DMS 273 (cell line): ENCODE measurements around the gene UXT.
A peak's percentile ranks its signal among the peaks of the same experiment; 100 is the strongest.
"Not testable (repeated sequence)": the region's sequence is repeated elsewhere in the genome, so short reads cannot be mapped to it uniquely, and the experiment has no call there.

Experiments
- DNase-seq: peaks from one replicate; lab custom pipeline; 2025; ENCODE audit not compliant: unreplicated experiment; lab: John Stamatoyannopoulos, UW

Gene UXT

DNA sequence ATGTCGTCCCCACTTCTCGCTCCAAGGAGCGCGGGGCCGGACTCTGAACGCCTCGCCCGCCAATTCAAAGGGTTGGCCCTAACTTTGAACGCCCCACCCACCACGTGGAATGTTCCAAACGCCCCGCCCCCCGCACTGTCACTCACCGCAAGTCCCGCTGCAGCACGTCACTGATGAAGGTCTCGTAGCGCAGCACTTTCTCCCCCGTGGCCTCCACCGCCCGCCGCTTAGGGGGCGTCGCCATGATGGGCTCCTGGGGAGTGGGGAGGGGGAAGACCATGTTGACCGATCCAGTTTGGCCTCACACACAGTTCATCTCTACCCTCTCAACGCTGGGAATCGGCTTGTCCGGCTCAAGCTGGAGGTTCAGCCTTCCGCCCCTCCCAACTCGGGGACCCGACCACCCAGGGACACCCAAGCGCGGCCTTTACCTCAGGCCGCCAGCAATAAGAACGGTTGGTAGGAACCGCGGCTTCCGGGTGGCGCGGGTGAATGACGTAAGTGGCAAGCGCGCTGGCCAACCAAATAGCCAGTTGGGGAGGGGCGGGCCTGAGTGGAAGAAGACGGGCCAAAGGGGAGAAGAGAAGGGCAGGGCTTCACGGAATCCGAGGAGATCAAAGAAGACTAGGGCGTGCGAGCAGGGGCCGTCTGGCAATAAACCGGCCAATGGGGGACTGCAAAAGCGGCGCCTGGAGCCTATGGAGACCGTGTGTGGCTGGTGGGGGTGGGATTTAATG, at the start of gene UXT:
TSS of gene UXT (minus strand) at position 497 of the 737 bp plus-strand sequence. CDS start at position 244, 253 bp downstream.
- peak; percentile 97 for DNase-seq

GRCh38 chrX:47707031-47707780, 48.2 kb upstream of the UXT start:
- DNase-seq = peak; percentile 88

- no peak for DNase-seq
Observed at GRCh38 chrX:47706575-47706974, 47.6 kb upstream of the UXT start.

DNA sequence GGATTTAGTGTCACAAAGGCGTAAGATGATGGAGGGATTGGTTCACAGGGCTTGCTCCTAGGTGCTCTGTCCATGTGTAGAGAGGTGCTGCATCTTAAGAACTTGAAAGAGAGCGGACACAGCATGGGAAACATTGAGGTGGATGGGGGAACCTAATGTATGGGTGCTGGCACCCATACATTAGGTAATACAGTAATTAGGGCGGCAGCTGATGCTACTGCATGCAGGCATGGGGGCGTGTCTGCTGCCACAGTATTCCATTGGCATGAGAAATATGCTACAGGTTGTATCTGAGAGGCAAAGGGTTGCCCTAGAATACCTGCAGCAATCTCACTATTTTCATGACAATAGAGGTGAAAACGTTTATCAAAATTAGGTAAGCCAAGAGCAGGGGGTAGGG, 45.8 kb upstream of the UXT start:
- DNase-seq = no peak

- no peak for DNase-seq
Observed at GRCh38 chrX:47697181-47697580, 38.2 kb upstream of the UXT start.

DNA sequence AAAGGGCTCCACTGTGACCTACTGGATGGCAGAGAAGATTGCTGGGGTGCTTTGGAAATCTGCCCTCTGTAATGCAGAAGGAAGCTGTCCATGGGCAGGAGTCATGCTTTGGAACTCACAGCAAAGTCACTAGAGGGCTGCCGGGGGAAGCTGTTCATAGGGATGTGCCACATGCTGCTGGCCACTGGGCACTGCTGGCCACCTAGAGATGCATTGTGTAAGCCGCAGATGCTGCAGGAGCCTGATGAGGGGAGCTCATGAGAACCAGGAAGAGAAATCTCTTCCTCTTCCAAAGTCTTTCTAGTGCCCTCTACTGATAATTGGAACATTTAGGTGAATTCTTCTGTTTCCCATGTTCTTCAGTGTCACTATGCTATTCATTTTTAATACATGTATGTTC, 31.2 kb upstream of the UXT start:
- no peak for DNase-seq

DNA sequence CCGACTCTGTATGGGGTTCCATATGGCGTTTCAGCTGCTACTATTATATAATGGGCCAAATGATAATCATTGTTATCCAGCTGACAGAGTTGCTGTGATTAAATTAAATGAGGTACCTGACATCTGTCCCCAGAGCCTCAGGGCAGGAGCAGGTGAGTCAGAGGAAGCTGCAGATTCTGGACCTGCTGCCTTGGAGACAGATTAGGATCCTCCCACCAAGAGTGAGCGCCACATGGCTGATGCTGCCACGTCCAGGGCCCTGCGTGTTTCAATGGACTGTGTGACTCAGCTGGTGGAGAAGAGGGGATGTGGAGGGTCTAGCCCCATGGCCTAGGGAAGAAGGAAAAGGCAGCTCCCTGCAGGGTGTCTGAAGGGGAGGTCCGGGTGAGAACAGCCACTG, 28.3 kb upstream of the UXT start:
- peak; percentile 51 for DNase-seq

DNA sequence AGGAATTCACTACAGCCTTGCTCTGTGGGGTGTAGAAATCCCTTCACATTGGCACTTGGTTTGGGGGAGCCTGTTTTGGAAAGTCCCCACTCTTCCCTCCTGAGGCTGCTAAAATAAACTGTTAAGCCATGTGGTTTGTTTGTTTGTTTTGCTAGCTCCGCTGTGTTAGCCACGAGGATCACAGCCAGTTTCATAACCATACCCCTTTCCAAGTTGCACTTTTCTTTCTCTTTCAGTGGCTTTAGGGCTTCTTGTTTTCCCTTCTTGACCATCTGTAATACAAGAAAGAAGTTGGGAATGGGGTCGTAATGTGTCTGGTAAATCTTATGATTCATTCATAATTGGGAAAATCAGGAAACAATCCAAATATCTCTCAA, 24.8 kb upstream of the UXT start:
- DNase-seq = no peak

GRCh38 chrX:47683184-47683828, 24.3 kb upstream of the UXT start:
- no peak for DNase-seq

DNA sequence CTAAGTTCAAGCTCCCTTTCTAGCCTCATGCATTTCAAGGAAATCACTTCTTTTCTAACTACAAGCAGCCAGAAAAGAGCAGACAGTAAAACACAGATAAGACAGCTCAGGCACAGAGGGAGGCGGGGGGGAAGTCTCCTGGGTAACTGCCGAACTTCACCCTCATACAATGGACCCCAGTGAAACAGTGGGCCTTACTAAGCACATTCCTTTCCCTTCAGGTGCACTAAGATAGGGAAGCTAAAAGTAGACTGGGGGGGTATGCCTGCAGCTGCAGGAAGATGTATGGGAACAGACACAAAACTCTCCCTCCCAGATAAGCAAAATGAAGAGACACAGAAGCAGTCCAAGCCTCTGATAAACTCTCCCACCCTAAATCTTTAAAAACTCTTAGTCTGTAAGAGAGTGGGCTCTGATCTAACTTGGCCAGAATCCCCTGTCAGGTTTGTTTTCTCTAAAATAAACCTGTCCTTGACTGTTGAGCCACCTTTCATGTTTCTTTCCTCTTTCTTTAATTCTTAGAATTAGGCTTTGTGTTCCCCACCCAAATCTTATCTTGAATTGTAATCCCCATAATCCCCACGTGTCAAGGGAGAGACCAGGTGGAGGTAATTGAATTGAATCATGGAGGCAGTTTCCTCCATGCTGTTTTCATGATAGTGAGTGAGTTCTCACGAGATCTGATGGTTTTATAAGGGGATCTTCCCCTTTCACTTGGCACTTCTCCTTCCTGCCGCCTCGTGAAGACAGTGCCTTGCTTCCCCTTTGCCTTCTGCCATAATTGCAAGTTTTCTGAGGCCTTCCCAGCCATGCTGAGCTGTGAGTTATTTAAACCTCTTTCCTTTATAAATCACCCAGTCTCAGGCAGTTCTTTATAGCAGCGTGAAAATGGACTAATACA, 17.2 kb upstream of the UXT start:
- DNase-seq = not testable (repeated sequence)

DNA sequence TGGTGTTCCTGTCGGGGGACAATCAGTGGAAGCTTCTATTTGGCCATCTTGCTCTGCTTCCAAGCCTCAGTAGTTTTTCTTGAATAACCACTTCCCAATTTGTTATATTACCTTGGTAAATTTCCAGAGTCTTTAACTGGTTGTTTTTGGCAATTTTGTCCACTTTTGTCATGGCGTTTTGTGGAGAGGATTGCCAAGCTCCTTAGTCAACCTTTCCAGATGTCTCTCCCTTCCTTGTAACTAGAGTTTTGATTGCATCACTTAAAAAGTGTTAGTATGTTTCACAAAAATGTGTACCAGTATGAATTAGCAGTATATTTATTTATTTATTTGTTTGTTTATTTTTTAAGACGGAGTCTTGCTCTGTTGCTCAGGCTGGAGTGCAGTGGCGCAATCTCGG, 15.8 kb upstream of the UXT start:
- DNase-seq = no peak

DNA sequence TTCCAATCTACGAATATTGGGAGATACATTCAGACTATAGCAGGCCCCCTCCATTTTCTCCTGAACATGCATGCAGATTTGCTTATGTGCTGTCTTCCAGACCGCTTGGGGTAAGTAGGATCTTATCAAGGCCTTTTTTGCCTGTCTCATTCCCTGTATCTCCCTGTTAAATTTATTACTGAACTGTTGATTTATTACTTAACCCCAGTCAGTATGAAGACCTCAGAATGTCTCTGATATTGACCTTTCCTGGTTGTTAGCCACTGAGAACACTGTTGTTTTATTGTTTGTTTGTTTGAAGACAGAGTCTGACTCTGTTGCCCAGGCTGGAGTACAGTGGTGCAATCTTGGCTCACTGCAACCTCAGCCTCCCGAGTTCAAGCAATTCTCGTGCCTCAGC, 6.8 kb upstream of the UXT start:
- DNase-seq = not testable (repeated sequence)

DNA sequence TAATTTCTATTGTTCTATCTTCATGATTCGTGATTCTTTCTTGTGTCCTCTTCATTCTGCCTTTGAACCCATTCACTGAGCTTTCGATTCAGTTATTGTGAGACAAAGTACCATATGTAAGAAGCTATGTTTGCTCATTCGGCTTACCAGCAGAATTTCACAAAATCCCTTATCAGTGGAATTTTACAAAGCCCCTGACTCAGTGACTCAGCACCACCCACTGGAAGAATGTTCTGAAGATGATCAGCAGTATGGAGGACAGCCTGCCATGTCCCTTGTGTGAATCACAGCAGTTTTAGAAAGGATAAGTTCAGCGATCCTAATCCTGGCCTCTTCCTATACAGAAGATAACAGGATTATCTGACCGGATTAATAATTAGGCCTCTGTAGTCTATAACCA, 5.8 kb upstream of the UXT start:
- no peak for DNase-seq

GRCh38 chrX:47662144-47662657, 3.2 kb upstream of the UXT start:
- no peak for DNase-seq

DNA sequence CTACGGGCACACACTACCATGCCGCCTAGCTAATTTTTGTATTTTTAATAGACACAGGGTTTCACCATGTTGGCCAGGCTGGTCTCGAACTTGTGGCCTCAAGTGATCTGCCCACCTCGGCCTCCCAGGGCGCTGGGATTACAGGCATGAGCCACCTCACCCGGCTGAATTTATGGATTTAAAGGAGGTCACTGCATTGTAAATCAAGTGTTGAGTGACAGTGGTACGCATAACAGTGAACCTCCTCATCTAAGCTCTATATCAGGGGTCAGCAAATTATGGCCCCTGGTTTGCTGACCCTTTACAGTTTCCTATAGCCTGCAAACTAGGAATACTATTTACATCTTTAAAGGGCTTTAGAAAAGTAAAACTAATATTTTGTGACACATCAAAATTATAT, 2.6 kb upstream of the UXT start:
- DNase-seq = no peak

- no peak for DNase-seq
Observed at GRCh38 chrX:47659421-47659726, 394 bp upstream of the UXT start.

- no peak for DNase-seq
Observed at GRCh38 chrX:47658301-47658683, 688 bp downstream of the UXT start.

DNA sequence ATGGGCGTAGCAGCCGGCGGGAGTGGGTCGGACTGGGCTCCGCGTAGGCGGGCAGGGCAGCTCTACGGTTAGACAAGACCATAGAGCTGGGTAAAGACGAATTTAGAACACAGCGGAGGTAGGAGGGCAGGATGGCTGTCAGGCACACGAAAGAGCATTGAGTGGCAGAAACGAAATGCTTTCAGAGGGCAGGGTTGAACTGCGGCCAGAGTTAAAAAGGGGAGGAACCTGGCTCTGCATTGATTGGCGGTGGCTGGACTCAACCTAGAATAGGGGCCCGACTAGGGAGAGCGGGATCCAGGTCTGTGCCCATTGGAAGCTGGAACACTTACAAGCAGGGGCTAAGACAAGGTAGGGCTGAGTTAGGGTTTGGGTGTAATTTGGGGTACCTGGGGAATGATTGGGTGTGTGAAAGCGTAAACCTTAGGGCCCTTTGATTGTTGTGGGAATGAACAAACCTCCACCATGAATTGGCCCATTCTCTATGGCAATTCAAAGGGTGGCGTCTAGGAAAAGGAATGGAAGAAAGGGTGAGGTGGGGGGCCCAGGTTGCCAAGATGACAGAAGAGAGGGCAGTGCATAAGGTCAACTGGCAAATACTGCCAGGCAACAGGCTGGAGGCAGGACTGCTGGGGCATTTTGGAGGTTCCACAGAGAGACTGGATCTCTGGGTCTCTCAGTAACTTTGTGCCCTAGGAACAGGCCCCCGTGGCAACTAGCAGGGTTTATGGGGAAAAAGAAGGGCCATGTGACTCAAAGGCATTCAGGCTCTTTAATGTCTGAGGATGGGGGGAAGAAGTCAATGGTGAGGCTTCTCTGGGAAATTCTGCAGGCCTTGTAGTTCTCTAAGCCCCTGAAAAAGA, 7.7 kb downstream of the UXT start:
- no peak for DNase-seq

GRCh38 chrX:47650164-47651042, 8.6 kb downstream of the UXT start, which contains the start of gene ELK1:
Gene ELK1 (minus strand): TSS chrX:47650563. CDS start chrX:47641441, 9,122 bp downstream.
- DNase-seq = peak; percentile 98
